ENCODE measurements around the gene PLEKHA7.
"Not testable (repeated sequence)": the region's sequence is repeated elsewhere in the genome, so short reads cannot be mapped to it uniquely, and the experiment has no call there.

Gene PLEKHA7

GRCh38 chr11:16871368-16871767 is 142.8 kb downstream of the PLEKHA7 start:
- TF ChIP-seq ARNTL (CRISPR knock-in tag; IDR thresholded peaks at IDR 0.05; ENCODE audit: borderline replicate concordance, low read depth) (no peak), ISL1 (CRISPR knock-in tag; IDR thresholded peaks at IDR 0.05) (peak; percentile 64)
- ATAC-seq: peak; percentile 74

GRCh38 chr11:16867097-16867496 is 147.1 kb downstream of the PLEKHA7 start:
- TF ChIP-seq ZFP3 (CRISPR knock-in tag; IDR thresholded peaks at IDR 0.05): no peak
- TF ChIP-seq ESRRG (CRISPR knock-in tag; IDR thresholded peaks at IDR 0.05): no peak
- TF ChIP-seq BACH2 (CRISPR knock-in tag; IDR thresholded peaks at IDR 0.05; ENCODE audit: borderline replicate concordance): no peak
- TF ChIP-seq PATZ1 (CRISPR knock-in tag; IDR thresholded peaks at IDR 0.05; ENCODE audit: borderline replicate concordance): no peak
- no peak for ATAC-seq

- not testable (repeated sequence) for ATAC-seq
Measured at GRCh38 chr11:16864428-16864827, 149.8 kb downstream of the PLEKHA7 start.

GRCh38 chr11:16863389-16863788 is 150.8 kb downstream of the PLEKHA7 start:
- TF ChIP-seq PATZ1 (CRISPR knock-in tag; IDR thresholded peaks at IDR 0.05; ENCODE audit: borderline replicate concordance): no peak
- no peak for ATAC-seq

- TF ChIP-seq ZNF8 (CRISPR knock-in tag; IDR thresholded peaks at IDR 0.05) (no peak), CSRNP3 (CRISPR knock-in tag; IDR thresholded peaks at IDR 0.05) (no peak), PATZ1 (CRISPR knock-in tag; IDR thresholded peaks at IDR 0.05; ENCODE audit: borderline replicate concordance) (no peak), ISL1 (CRISPR knock-in tag; IDR thresholded peaks at IDR 0.05) (no peak), CSDC2 (CRISPR knock-in tag; IDR thresholded peaks at IDR 0.05) (no peak), TCF4 (CRISPR knock-in tag; IDR thresholded peaks at IDR 0.05; ENCODE audit: borderline replicate concordance) (peak; percentile 36; the same call in 1 of the 2 replicates), ESRRG (CRISPR knock-in tag; IDR thresholded peaks at IDR 0.05) (no peak), ZNF565 (CRISPR knock-in tag; conservative IDR thresholded peaks at IDR 0.05; ENCODE audit: low read depth) (no peak)
- peak; percentile 51 for ATAC-seq
Measured at GRCh38 chr11:16862726-16863125, 151.5 kb downstream of the PLEKHA7 start.

- no peak for ATAC-seq
- TF ChIP-seq TSHZ2 (CRISPR knock-in tag; IDR thresholded peaks at IDR 0.05) (no peak), ZNF565 (CRISPR knock-in tag; conservative IDR thresholded peaks at IDR 0.05; ENCODE audit: low read depth) (no peak), ZNF70 (CRISPR knock-in tag; IDR thresholded peaks at IDR 0.05) (no peak), OSR1 (CRISPR knock-in tag; IDR thresholded peaks at IDR 0.05) (no peak), CSDC2 (CRISPR knock-in tag; IDR thresholded peaks at IDR 0.05) (no peak), CREB5 (CRISPR knock-in tag; IDR thresholded peaks at IDR 0.05; ENCODE audit: low read depth) (no peak), RARB (CRISPR knock-in tag; IDR thresholded peaks at IDR 0.05) (no peak), ARNTL (CRISPR knock-in tag; IDR thresholded peaks at IDR 0.05; ENCODE audit: borderline replicate concordance, low read depth) (no peak), ZFP30 (CRISPR knock-in tag; IDR thresholded peaks at IDR 0.05) (no peak), ZC3H10 (CRISPR knock-in tag; IDR thresholded peaks at IDR 0.05) (no peak), ZNF8 (CRISPR knock-in tag; IDR thresholded peaks at IDR 0.05) (no peak), TCF4 (CRISPR knock-in tag; IDR thresholded peaks at IDR 0.05; ENCODE audit: borderline replicate concordance) (no peak), PPARA (CRISPR knock-in tag; IDR thresholded peaks at IDR 0.05; ENCODE audit: borderline replicate concordance) (no peak), POU6F1 (CRISPR knock-in tag; IDR thresholded peaks at IDR 0.05; ENCODE audit: borderline replicate concordance, low read depth) (no peak)
Measured at GRCh38 chr11:16861862-16862261, 152.4 kb downstream of the PLEKHA7 start.

Data from SK-N-SH treated with all-trans-retinoic acid at 6 μM for 48 hours (cell line).